ENCODE measurements around the gene PLAC9.
"Not testable (repeated sequence)": the region's sequence is repeated elsewhere in the genome, so short reads cannot be mapped to it uniquely, and the experiment has no call there.

DNA sequence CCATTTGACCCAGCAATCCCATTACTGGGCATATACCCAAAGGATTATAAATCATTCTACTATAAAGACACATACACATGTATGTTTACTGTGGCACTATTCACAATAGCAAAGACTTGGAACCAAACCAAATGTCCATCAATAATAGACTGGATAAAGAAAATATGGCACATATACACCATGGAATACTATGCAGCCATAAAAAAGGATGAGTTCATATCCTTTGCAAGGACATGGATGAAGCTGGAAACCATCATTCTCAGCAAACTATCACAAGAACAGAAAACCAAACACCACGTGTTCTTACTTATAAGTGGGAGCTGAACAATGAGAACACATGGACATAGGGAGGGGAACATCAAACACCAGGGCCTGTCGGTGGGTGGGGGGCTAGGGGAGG, 34.3 kb upstream of the PLAC9 start:
- TF ChIP-seq, protein P1, sequence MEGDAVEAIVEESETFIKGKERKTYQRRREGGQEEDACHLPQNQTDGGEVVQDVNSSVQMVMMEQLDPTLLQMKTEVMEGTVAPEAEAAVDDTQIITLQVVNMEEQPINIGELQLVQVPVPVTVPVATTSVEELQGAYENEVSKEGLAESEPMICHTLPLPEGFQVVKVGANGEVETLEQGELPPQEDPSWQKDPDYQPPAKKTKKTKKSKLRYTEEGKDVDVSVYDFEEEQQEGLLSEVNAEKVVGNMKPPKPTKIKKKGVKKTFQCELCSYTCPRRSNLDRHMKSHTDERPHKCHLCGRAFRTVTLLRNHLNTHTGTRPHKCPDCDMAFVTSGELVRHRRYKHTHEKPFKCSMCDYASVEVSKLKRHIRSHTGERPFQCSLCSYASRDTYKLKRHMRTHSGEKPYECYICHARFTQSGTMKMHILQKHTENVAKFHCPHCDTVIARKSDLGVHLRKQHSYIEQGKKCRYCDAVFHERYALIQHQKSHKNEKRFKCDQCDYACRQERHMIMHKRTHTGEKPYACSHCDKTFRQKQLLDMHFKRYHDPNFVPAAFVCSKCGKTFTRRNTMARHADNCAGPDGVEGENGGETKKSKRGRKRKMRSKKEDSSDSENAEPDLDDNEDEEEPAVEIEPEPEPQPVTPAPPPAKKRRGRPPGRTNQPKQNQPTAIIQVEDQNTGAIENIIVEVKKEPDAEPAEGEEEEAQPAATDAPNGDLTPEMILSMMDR (IDR thresholded peaks at IDR 0.05) = not testable (repeated sequence)
- TF ChIP-seq POLR2AphosphoS5, POLR2A (IDR thresholded peaks at IDR 0.05): not testable (repeated sequence)

Data from breast epithelium (tissue), 3 donors.